Colonic mucosa (tissue), 4 donors: ENCODE measurements around the gene OSBP2. TPM values are rescaled to one million over a fixed set of nuclear protein-coding genes. Genes with fewer than 3 reads are reported as not detected.

Experiments
- DNase-seq: peaks from one replicate; pipeline ENCODE4 v3.0.0-alpha.2; 2020
- H3K27ac ChIP-seq: fragments of 200-600 bp; one replicate; pipeline ENCODE4 v1.8.0; 2021
- H3K27me3 ChIP-seq: fragments of 200-600 bp; one replicate; pipeline ENCODE4 v1.8.0; 2021
- H3K36me3 ChIP-seq: fragments of 200-600 bp; one replicate; pipeline ENCODE4 v1.8.0; 2021
- H3K4me1 ChIP-seq: fragments of 200-600 bp; one replicate; pipeline ENCODE4 v1.8.0; 2021; ENCODE audit warnings: mild to moderate bottlenecking
- H3K4me3 ChIP-seq: fragments of 200-600 bp; one replicate; pipeline ENCODE4 v1.8.0; 2021
- H3K9ac ChIP-seq, 2 donors: one replicate each; pipeline ENCODE4 v1.7.0; 2013; ENCODE audit warnings: control low read depth in 2 of 2, low read depth in 2 of 2, low read length in 2 of 2
- H3K9me3 ChIP-seq: fragments of 200-600 bp; one replicate; pipeline ENCODE4 v1.8.0; 2021
- CTCF ChIP-seq: fragments of 200-600 bp; IDR thresholded peaks from one replicate; pipeline ENCODE4 v1.8.0; 2022; ENCODE audit warnings: antibody characterized with exemption, mild to moderate bottlenecking
- intact Hi-C: fragments of 100-400 bp; cut with DNase I; formaldehyde crosslinking; loops from one replicate; pipeline ENCODE4 v1.14.1; 2022
- total RNA-seq, 2 donors: library from RNA; stranded (reverse); fragmentation: NEBNext Ultra II Directional in 1 of 2; extraction: Animal tissue kit (Norgen Biotek cat#: 25700) in 1 of 2; gene quantifications; one replicate each; pipeline ENCODE4 v1.2.1, GENCODE V29; 2021
- donor health status: healthy.
- donor health status: DM: no; HTN: no; CAD: no.
- donor health status: DM: no; HTN: no; CAD: no.

The OSBP2 gene
- total RNA-seq, 2 donors from 2014 or later = 3.2 to 4.3 TPM

- Histone ChIP-seq H3K36me3 (no peaks in the 10 kb centered on the region), H3K27me3 (no peaks in the 10 kb centered on the region), H3K4me3 (no peak overlapping the region), H3K4me1 (no peaks in the 10 kb centered on the region), H3K27ac (no peak overlapping the region), H3K9me3 (no peaks in the 10 kb centered on the region), H3K9ac (no peak overlapping the region)
- TF ChIP-seq CTCF = no peak
- DNase-seq = no peak
- intact Hi-C loops = loop anchor here (10.0 kb wide), 1 partner anchor 80 kb away; no protein-coding TSS in a partner anchor
Observed at GRCh38 chr22:30864441-30865420, 170.1 kb downstream of the OSBP2 start.

GRCh38 chr22:30865656-30866055, 171.0 kb downstream of the OSBP2 start:
- Histone ChIP-seq H3K4me3 (no peak overlapping the region), H3K9ac (no peak overlapping the region), H3K27me3 (no peaks in the 10 kb centered on the region), H3K4me1 (no peaks in the 10 kb centered on the region), H3K27ac (no peak overlapping the region), H3K36me3 (no peaks in the 10 kb centered on the region), H3K9me3 (no peaks in the 10 kb centered on the region)
- intact Hi-C loops = loop anchor here (10.0 kb wide), 1 partner anchor 81 kb away; no protein-coding TSS in a partner anchor
- DNase-seq = no peak
- TF ChIP-seq CTCF = no peak

- DNase-seq = no peak
- TF ChIP-seq CTCF = no peak
- Histone ChIP-seq H3K9ac (no peak overlapping the region), H3K27me3 (no peaks in the 10 kb centered on the region), H3K9me3 (no peaks in the 10 kb centered on the region), H3K4me1 (no peaks in the 10 kb centered on the region), H3K4me3 (no peak overlapping the region), H3K27ac (no peak overlapping the region), H3K36me3 (no peaks in the 10 kb centered on the region)
- intact Hi-C loops = loop anchor here (10.0 kb wide), 1 partner anchor 81 kb away; no protein-coding TSS in a partner anchor
Observed at GRCh38 chr22:30866216-30866615, 171.5 kb downstream of the OSBP2 start.

GRCh38 chr22:30866811-30867271, 172.2 kb downstream of the OSBP2 start:
- no peak for DNase-seq
- H3K4me1 ChIP-seq = no peaks in the 10 kb centered on the region
- H3K27me3 ChIP-seq = no peaks in the 10 kb centered on the region
- H3K27ac ChIP-seq = no peak overlapping the region
- no peaks in the 10 kb centered on the region for H3K9me3 ChIP-seq
- intact Hi-C loops = loop anchor here (10.0 kb wide), 1 partner anchor 82 kb away; no protein-coding TSS in a partner anchor
- H3K36me3 ChIP-seq = no peaks in the 10 kb centered on the region
- no peak overlapping the region for H3K9ac ChIP-seq
- no peak for TF ChIP-seq CTCF
- no peak overlapping the region for H3K4me3 ChIP-seq

- H3K27me3 ChIP-seq = no peaks in the 10 kb centered on the region
- no peak overlapping the region for H3K27ac ChIP-seq
- no peak for TF ChIP-seq CTCF
- no peak for DNase-seq
- intact Hi-C loops = loop anchor here (10.0 kb wide), 1 partner anchor 83 kb away; no protein-coding TSS in a partner anchor
- no peak overlapping the region for H3K4me3 ChIP-seq
- no peaks in the 10 kb centered on the region for H3K4me1 ChIP-seq
- H3K9ac ChIP-seq = no peak overlapping the region
- H3K36me3 ChIP-seq = no peaks in the 10 kb centered on the region
- H3K9me3 ChIP-seq = no peaks in the 10 kb centered on the region
Observed at GRCh38 chr22:30867746-30868662, 173.3 kb downstream of the OSBP2 start.
